ENCODE results near the gene GPR143. TPM values are rescaled to one million over a fixed set of nuclear protein-coding genes. Genes with fewer than 3 reads are reported as not detected.
A peak's percentile ranks its signal among the peaks of the same experiment; 100 is the strongest.

Gene GPR143
- total and polyA plus RNA-seq, 9 of the 15 experiments (the other 6 are each of a cell fraction or from before 2014, with no cell fraction given): not detected

DNA sequence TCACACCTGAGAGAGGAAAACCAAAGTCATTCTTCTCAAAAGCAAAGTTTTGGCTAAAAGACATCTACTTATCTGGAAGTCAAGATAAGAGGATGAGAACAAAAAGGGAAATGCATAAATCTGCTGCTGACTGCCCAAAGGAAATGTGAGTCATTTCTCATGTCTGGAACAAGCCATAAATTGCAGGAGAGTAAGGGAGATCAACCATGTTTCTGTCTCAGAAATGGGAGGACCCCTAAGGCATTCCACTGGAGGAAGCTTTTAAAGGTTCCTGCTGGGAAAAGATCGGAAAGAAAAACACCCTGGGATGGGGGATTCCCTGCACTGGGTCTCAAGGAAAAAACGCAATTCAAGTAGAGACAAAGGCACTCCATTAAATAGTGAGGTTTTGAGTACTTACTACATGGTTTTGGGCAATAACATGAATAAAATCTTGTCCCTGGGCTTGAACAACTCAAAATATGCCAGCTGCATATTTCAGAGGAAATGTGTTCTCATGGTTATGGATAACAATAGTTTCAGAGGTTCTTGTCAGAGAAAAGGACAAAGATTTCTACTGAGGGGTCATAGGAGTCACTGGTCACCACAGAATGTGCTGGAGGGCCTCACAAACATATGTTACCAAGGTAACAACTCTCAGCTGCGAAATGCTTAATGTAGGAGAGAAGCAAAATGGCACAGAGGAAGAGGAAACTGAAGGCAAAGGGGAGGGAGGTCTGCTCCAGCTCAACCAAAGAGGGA, 19.3 kb downstream of the GPR143 start:
- H3K9ac ChIP-seq (ENCODE audit: insufficient read depth in 1 of 2, low read depth in 2 of 2, low read length in 2 of 2): no peak overlapping the region
- POLR2A ChIA-PET: interaction anchor here (0.6 kb wide), 1 partner anchor 283 kb away, joined by 3 read pairs; no protein-coding TSS in a partner anchor
- WGBS (ENCODE audit: insufficient coverage, low coverage, missing lambda C conversion rate): 0% methylated on average over 2 of the region's 3 CpGs
- no peak for TF ChIP-seq TBL1XR1 (IDR thresholded peaks at IDR 0.05; ENCODE audit: low read length in 2 of 2)
- no peak for TF ChIP-seq ILK (tag; IDR thresholded peaks at IDR 0.05; ENCODE audit: borderline replicate concordance, low read depth)
- TF ChIP-seq NFXL1 (CRISPR knock-in tag; IDR thresholded peaks at IDR 0.05): no peak
- TF ChIP-seq PBX2 (CRISPR knock-in tag; IDR thresholded peaks at IDR 0.05; ENCODE audit: low read depth): no peak
- peak; percentile 79 for TF ChIP-seq PBX2 (tag; conservative IDR thresholded peaks at IDR 0.05; ENCODE audit: low read depth)
- TF ChIP-seq ZNF3 (CRISPR knock-in tag; IDR thresholded peaks at IDR 0.05): no peak
- TF ChIP-seq KAT8 (IDR thresholded peaks at IDR 0.05; ENCODE audit: low read depth): no peak
- TF ChIP-seq, protein P1, sequence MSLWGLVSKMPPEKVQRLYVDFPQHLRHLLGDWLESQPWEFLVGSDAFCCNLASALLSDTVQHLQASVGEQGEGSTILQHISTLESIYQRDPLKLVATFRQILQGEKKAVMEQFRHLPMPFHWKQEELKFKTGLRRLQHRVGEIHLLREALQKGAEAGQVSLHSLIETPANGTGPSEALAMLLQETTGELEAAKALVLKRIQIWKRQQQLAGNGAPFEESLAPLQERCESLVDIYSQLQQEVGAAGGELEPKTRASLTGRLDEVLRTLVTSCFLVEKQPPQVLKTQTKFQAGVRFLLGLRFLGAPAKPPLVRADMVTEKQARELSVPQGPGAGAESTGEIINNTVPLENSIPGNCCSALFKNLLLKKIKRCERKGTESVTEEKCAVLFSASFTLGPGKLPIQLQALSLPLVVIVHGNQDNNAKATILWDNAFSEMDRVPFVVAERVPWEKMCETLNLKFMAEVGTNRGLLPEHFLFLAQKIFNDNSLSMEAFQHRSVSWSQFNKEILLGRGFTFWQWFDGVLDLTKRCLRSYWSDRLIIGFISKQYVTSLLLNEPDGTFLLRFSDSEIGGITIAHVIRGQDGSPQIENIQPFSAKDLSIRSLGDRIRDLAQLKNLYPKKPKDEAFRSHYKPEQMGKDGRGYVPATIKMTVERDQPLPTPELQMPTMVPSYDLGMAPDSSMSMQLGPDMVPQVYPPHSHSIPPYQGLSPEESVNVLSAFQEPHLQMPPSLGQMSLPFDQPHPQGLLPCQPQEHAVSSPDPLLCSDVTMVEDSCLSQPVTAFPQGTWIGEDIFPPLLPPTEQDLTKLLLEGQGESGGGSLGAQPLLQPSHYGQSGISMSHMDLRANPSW (CRISPR knock-in tag; IDR thresholded peaks at IDR 0.05): no peak
- TF ChIP-seq CAMTA2 (CRISPR knock-in tag; conservative IDR thresholded peaks at IDR 0.05): no peak
- TF ChIP-seq BACH1 (tag; IDR thresholded peaks at IDR 0.05): no peak
- TF ChIP-seq ZNF165 (CRISPR knock-in tag; IDR thresholded peaks at IDR 0.05; ENCODE audit: borderline replicate concordance): no peak
- TF ChIP-seq NR2C2 (CRISPR knock-in tag; IDR thresholded peaks at IDR 0.05): no peak
- no peak for TF ChIP-seq NR2C2 (tag; IDR thresholded peaks at IDR 0.05)
- no peak for TF ChIP-seq ZNF512 (tag; IDR thresholded peaks at IDR 0.05)
- TF ChIP-seq NFIX (CRISPR knock-in tag; IDR thresholded peaks at IDR 0.05; ENCODE audit: low read depth): no peak

More for the DNA sequence above, 19.3 kb downstream of the GPR143 start:
- ATAC-seq (no peak), FAIRE-seq (no peak), DNase-seq (ENCODE audit: extremely low read depth in 1 of 4, low spot score in 3 of 4) (no peak)
- intact Hi-C loops (cut with micrococcal nuclease): no loop called here
- peaks cover 0 to 10% of the 10 kb centered on the region in 2 experiments; a peak in 1 of 5 replicates for H3K27me3 ChIP-seq (ENCODE audit: control insufficient read depth in 2 of 2, insufficient read depth in 2 of 2, low read length in 2 of 2)
- H3K27ac ChIP-seq (ENCODE audit: extremely low read depth, low read depth, low read length): no peak overlapping the region
- no peak overlapping the region for H3K4me2 ChIP-seq (ENCODE audit: insufficient read depth, low read length)
- no peaks in the 10 kb centered on the region for H3K4me1 ChIP-seq (replicated peaks in 1 of 2; ENCODE audit: control insufficient read depth in 2 of 2, insufficient read depth in 2 of 2, low read length in 2 of 2)
- no peaks in the 10 kb centered on the region for H3K9me3 ChIP-seq (replicated peaks; ENCODE audit: control insufficient read depth, insufficient read depth, low read depth, low read length)
- no peaks in the 10 kb centered on the region for H3K36me3 ChIP-seq (ENCODE audit: control insufficient read depth, insufficient read depth, low read length)
- in situ Hi-C loops (cut with MboI): no loop called here
- no peaks in the 10 kb centered on the region for H3K9me1 ChIP-seq (ENCODE audit: control insufficient read depth, insufficient read depth, low read length)
- no peaks in the 10 kb centered on the region for H3K79me2 ChIP-seq (ENCODE audit: control insufficient read depth, insufficient read depth, low read length)
- H2AFZ ChIP-seq (ENCODE audit: low read depth, low read length): no peak overlapping the region
- no TSS peak for BruUV-seq (replicated peaks)
- no peak overlapping the region for H3K4me3 ChIP-seq
- no peaks in the 10 kb centered on the region for H4K20me1 ChIP-seq (replicated peaks; ENCODE audit: control insufficient read depth, insufficient read depth, low read length)
- CTCF ChIA-PET (ENCODE audit: low intra/inter-chr PET ratio): no interaction called here
